HG03432 (cell line): ENCODE measurements around the gene TNFSF12.

Experiments used
- ATAC-seq: cut with Tn5 transposase; IDR thresholded peaks from one replicate; pipeline ENCODE4 v1.9.1; 2021; ENCODE audit warnings: mild to moderate bottlenecking, moderate library complexity; ENCODE audit not compliant: unreplicated experiment

TNFSF12 gene

DNA sequence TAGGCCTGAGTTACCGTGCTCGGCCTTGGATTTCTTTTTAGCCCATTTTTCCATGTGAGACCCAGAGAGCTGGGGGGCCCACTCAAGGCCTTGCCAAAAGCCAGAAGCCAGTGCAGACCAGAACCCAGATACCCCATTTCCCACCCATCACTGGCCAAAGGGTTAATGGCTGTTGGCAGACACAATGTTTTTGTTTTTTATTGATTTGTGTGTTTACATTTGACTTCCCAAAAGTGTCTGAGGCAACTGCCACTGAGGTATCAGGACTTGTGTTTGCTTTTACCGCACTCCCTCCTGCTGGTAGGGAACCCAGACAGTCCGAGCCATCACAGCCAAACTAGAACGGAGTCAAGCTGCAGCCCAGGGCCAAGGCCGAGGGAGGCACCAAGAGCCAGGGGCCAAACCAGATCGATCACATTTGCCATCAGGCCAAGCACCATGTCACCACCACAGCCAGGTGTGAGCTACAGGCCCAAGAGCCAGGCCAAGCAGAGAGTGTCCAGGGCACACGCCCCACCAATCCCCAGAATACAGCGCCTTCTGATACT lies 7.7 kb upstream of the TNFSF12 start:
- ATAC-seq: no peak

DNA sequence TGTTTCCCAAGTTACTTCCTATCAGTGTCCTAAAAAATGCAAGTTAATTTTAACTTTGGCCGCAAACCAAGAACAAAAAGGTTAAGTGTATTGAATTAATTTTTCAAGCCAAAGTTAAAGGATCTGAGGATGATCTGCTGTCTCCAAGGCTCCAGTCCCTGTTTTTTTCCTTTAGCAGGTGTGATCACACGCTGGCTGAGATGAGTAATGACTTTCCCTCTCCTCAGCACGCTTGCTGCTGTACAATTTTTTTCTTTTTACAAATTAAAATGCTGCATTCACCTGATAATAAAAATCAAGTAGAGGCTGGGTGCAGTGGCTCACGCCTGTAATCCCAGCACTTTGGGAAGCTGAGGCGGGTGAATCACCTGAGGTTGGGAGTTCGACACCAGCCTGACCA lies 3.9 kb upstream of the TNFSF12 start:
- no peak for ATAC-seq

GRCh38 chr17:7549401-7550055 lies 670 bp downstream of the TNFSF12 start:
- no peak for ATAC-seq

DNA sequence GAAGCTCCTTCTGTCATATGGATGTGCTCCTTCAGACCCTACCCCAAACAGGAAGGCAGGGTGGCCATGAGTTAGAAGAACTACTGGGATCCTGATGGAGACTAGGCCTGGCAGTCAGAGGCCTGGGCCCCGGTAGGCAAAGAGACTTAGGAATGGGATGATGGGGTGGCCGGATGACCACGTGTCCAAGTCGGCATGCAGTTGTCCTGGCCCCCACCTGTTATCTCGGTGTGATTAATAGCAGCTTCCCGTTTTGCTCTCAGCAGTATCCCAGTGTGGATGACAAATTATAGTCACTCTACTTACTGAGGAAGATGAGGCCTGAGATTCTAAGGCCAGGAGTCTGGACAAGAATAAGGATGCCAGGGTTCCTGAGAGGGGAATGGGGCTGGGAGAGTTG lies 1.5 kb downstream of the TNFSF12 start:
- no peak for ATAC-seq

DNA sequence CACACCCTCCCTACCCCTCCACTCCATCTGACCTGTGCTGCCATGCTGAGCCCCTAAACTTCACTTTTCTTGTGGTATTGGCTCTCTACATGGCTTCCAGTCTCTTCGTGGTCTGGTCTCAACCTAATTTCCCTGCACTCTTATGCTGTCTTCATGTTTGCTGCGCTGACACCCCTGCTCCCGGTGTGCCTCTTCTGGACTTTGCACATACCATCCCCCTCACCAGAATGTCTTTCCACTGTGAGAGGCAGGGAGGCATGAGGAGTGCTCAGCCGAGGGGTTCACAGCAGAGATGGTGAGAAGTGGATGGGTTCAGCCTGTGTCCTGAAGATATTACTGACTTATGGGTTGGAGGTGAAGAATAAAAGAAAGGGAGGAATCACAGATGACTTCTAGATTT lies 2.5 kb downstream of the TNFSF12 start:
- no peak for ATAC-seq

DNA sequence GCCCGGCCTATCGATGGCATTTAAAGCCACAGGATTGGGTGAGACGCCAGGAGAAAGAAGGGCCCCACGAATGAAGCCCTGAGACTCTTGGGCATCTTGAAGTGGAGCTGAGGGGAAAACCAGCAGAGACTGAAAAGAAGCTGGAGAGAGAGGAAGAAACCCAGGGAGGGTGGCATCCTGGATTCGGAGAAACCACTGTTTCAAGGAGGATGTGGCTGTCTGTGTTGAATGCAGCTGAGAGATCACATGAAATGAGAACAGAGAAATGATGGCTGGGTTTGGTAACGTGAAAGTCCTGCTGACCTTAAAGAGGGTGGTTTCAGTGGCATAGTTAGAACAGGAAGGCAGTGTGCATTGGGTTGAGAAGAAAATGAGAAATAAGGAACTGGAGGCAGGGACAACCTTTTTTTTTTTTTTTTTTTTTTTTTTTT lies 3.8 kb downstream of the TNFSF12 start:
- ATAC-seq: peak; percentile 67

DNA sequence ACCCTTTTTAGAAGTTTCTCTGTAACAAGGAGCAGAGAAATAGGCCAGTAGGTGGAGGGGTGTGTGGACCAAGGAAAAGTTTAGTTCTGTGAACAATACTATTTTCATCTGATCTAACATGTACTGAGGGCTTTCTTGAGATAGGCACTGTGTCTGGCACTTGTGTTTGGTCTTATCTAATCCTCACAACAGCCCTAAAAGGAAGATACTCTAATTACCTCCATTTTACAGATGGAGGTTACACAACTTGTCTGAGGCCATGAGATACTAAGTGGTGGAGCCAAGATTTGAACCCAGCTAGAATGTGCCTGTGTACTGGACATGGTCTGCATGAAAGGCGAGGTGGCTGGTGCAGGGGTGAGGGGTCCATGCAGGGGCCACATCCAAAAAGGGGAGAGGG lies 4.5 kb downstream of the TNFSF12 start:
- no peak for ATAC-seq

DNA sequence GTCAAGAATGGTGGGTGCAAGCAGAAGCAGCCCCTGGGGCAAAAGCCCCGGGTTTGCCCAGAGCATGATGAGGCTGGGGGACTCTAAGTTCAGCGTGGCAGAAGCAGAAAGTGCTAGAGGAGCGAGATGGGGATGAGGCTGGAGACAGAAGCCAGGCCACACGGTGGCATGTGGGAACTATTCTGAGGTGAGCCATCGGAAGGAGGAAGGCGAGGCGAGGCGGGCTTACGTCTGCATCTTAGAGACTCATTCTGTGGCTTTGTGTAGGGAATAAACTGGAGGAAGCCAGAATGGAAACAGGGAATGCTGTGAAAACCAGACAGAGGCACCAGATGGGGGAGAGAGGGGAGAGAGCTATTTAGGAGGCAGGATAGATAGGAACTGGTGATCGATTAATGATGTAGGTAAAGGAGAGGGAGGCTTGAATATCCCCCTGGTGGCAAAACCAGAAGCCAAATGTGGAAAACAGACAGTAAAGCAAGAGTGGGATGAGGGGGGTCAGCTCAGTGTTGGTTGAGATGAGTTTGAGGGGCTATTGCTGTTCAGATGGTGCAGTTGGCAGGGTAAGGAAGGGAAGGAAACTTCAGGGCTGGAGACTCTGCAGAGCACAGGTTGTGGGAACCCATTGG lies 6.6 kb downstream of the TNFSF12 start:
- no peak for ATAC-seq

- no peak for ATAC-seq
Observed at GRCh38 chr17:7556627-7557026, 7.8 kb downstream of the TNFSF12 start.

DNA sequence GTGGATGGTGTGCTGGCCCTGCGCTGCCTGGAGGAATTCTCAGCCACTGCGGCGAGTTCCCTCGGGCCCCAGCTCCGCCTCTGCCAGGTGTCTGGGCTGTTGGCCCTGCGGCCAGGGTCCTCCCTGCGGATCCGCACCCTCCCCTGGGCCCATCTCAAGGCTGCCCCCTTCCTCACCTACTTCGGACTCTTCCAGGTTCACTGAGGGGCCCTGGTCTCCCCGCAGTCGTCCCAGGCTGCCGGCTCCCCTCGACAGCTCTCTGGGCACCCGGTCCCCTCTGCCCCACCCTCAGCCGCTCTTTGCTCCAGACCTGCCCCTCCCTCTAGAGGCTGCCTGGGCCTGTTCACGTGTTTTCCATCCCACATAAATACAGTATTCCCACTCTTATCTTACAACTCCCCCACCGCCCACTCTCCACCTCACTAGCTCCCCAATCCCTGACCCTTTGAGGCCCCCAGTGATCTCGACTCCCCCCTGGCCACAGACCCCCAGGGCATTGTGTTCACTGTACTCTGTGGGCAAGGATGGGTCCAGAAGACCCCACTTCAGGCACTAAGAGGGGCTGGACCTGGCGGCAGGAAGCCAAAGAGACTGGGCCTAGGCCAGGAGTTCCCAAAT lies 8.4 kb downstream of the TNFSF12 start:
- ATAC-seq: no peak

- ATAC-seq: no peak
Observed at GRCh38 chr17:7557775-7558543, 9.1 kb downstream of the TNFSF12 start.

- ATAC-seq: no peak
Observed at GRCh38 chr17:7558544-7559319, 9.9 kb downstream of the TNFSF12 start, which contains the start of gene TNFSF13. Gene TNFSF13, plus strand, starts transcription at chr17:7558750. Its CDS starts 290 bp downstream, at chr17:7559040.

DNA sequence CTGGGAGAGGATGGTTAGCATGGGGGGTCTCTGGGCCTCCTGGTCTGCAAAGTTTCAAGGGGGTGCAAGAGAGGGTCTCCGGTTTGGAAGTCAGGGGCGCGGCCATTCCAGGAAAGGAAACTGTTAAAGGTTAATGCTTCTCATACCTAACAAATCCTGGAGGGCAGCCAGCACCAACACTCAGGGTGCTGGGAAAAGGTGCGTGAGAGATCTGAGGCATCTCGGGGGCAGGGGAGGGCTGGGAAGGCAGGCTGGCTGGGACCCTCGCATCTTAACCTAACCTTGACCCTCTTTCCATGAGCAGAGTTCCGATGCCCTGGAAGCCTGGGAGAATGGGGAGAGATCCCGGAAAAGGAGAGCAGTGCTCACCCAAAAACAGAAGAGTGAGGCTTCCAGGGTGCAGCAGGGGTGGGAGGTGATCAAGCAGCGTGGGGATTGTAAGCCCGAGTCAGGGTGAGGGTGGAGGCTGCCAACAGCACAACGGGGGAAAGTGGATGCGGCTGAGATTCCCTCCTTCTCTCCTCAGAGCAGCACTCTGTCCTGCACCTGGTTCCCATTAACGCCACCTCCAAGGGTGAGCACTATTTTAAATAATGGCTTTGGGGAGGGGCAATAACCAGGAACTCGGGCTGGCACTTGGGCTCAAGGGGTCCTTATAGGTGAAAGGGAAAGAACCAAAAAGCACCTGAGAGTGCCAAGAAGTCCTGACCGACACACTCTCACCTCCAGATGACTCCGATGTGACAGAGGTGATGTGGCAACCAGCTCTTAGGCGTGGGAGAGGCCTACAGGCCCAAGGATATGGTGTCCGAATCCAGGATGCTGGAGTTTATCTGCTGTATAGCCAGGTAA lies 10.7 kb downstream of the TNFSF12 start:
- no peak for ATAC-seq

- no peak for ATAC-seq
Observed at GRCh38 chr17:7560172-7561027, 11.5 kb downstream of the TNFSF12 start.

GRCh38 chr17:7561028-7561575 lies 12.2 kb downstream of the TNFSF12 start:
- ATAC-seq: peak; percentile 57

- ATAC-seq: peak; percentile 72
Observed at GRCh38 chr17:7561589-7562207, 12.8 kb downstream of the TNFSF12 start, which contains the start of gene SENP3. Gene SENP3, plus strand, starts transcription at chr17:7561919. Its CDS starts 1,158 bp downstream, at chr17:7563077.

GRCh38 chr17:7562208-7562605 lies 13.3 kb downstream of the TNFSF12 start:
- ATAC-seq: peak; percentile 13
